ENCODE measurements around the gene METRN.
"Not testable (repeated sequence)": the region's sequence is repeated elsewhere in the genome, so short reads cannot be mapped to it uniquely, and the experiment has no call there.

The METRN gene

DNA sequence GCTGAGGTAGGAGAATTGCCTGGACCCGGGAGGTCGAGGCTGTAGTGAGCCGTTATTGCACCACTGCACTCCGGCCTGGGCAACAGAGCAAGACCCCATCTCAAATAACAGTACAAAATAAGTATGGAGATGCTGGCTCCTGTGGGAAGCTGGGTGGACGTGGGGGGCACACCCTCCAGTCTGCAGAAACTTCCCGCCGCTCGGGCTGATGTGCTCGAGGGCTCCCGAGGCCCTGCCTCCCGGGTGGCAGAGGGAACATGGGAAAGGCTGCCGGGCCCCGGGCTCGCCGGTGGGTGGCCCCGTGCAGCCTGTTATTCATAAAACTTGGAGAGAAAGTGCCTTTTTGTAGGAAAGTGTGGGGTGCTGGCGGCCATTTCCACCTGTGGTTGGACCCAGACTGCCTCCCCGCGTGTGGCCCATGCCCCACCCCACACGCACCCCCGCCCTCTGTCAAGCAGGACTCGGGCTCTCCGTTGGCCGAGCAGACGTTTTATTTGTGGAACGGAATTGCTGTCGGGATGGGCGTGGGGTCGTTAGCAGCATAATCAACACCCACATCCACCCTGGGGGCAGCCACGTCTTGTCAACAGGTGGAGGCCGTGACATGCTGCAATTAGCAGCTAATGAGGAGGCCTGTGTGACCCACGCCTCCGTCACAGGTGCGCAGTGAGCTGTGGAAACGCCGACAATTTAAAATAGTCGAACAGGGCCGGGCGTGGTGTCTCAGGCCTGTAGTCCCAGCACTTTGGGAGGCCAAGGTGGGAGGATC lies 33.2 kb downstream of the METRN start:
- DNase-seq (ENCODE audit: low read depth): no peak
- TF ChIP-seq, protein P1, sequence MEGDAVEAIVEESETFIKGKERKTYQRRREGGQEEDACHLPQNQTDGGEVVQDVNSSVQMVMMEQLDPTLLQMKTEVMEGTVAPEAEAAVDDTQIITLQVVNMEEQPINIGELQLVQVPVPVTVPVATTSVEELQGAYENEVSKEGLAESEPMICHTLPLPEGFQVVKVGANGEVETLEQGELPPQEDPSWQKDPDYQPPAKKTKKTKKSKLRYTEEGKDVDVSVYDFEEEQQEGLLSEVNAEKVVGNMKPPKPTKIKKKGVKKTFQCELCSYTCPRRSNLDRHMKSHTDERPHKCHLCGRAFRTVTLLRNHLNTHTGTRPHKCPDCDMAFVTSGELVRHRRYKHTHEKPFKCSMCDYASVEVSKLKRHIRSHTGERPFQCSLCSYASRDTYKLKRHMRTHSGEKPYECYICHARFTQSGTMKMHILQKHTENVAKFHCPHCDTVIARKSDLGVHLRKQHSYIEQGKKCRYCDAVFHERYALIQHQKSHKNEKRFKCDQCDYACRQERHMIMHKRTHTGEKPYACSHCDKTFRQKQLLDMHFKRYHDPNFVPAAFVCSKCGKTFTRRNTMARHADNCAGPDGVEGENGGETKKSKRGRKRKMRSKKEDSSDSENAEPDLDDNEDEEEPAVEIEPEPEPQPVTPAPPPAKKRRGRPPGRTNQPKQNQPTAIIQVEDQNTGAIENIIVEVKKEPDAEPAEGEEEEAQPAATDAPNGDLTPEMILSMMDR (conservative IDR thresholded peaks at IDR 0.05; ENCODE audit: control insufficient read depth, insufficient read depth, low read depth, low read length): no peak
- H3K4me3 ChIP-seq (ENCODE audit: control insufficient read depth, low read depth, low read length): no peak overlapping the region

DNA sequence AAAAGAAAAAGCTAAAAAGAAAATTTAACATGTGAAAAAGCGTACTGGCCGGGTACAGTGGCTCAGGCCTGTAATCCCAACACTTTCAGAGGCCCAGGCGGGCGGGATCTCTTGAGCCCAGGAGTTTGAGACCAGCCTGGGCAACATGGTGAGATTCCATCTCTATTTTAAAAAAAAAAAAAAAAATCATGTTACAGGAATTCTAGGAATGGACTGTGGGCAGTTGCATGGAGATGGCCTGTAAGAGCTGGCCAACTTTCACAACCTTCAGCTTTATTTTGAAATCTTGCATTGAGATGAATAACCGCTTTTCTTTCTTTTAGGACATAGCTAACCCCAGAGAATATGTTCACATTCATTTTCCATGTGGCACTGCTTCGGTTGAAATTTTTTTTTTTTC lies 34.1 kb downstream of the METRN start:
- TF ChIP-seq, protein P1 (conservative IDR thresholded peaks at IDR 0.05; ENCODE audit: control insufficient read depth, insufficient read depth, low read depth, low read length): no peak
- DNase-seq (ENCODE audit: low read depth): peak; percentile 67
- H3K4me3 ChIP-seq (ENCODE audit: control insufficient read depth, low read depth, low read length): no peak overlapping the region

DNA sequence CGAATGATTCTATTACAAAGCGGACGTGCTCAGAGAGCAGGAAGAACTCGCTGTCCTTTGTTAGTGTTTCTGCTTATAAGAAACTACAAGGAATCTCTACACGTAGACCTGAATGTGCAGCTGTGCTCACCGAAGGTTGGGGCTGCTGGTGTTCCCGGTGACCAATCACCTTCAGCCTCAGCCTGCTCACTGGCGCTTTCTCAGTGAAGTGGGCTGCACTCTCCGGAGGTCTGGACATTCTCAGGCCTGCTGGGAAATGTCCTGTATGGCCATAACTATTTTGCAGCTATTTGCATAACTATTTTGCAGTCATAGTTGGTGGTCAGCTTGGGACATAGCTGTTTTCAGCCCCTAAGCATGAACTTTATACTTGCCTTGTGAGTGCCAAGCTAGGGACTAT lies 35.6 kb downstream of the METRN start:
- TF ChIP-seq, protein P1 (conservative IDR thresholded peaks at IDR 0.05; ENCODE audit: control insufficient read depth, insufficient read depth, low read depth, low read length): no peak
- DNase-seq (ENCODE audit: low read depth): no peak
- no peak overlapping the region for H3K4me3 ChIP-seq (ENCODE audit: control insufficient read depth, low read depth, low read length)

DNA sequence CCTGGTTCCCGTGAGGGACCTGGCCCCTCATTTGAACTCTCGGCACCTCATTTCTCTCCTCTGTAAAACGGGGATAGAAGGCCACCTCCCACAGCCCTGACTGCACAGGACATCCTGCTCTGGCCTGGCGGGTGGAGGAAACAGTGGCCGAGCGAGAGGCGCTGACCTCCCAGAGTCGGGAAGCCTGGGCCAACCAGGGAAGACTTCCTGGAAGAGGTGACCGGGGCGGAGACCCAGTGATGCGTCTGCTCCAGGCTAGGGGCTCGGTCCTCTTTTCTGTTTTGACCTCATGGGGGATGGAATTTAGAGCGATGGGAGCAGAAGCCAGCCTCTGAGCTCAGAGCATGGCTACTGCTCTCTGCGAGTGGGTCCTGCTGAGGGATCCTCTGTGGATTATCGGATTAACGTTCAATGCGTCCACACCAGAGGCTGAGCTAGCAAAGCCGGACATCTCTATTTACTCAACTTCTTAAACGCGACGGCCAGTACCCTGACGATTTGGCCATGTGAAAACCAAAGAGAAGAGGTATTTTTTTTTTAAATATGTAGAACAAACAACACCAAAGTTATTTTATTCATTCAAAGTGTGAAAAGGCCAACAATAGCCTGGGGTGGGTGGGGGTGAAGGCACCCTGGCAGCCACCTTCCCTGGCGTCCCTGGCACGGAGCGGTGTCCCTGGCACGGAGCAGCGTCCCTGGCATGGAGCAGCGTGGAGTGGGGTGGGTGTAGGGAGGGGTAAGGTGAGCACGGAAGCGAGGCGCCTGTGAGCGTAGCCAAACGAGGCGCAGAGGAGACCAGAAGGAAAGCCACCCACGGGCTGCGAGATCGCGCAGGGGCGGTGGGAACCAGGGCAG lies 36.5 kb downstream of the METRN start:
- no peak for DNase-seq (ENCODE audit: low read depth)

DNA sequence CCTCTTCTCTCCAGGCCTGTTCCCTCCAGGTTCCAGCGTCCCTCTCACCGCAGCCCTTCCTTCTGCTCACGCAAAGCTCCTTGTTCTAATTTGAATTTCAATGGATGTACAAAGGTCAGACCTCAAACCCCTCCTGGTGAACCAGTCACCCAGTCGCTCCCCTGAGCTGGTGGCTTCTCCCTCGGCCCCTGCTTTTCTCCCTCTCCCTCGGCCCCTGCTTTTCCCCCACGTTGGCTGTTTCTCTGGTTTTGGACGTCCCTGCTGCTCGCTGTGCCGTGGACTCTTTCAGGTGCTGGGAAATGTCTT lies 37.0 kb downstream of the METRN start:
- TF ChIP-seq, protein P1 (conservative IDR thresholded peaks at IDR 0.05; ENCODE audit: control insufficient read depth, insufficient read depth, low read depth, low read length): no peak
- DNase-seq (ENCODE audit: low read depth): no peak
- no peak overlapping the region for H3K4me3 ChIP-seq (ENCODE audit: control insufficient read depth, low read depth, low read length)

More for the DNA sequence above, 36.5 kb downstream of the METRN start:
- TF ChIP-seq, protein P1 (conservative IDR thresholded peaks at IDR 0.05; ENCODE audit: control insufficient read depth, insufficient read depth, low read depth, low read length): no peak
- no peak overlapping the region for H3K4me3 ChIP-seq (ENCODE audit: control insufficient read depth, low read depth, low read length)

DNA sequence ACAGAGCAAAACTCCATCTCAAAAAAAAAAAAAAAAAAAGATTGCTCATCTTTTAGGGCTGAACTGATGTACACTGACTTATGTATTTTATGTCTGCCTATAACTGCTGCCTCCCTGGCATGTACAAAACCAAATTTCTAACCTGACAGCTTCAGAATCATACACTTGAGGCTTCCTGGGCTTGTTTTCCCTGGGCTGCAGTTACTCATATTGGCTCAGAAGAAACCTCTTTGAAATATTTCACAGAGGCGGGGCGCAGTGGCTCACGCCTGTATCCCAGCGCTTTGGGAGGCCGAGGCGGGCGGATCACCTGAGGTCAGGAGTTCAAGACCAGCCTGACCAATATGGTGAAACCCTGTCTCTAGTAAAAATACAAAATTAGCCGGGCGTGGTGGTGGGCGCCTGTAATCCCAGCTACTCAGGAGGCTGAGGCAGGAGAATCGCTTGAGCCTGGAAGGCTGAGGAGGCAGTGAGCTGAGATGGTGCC lies 39.2 kb downstream of the METRN start:
- DNase-seq (ENCODE audit: low read depth); H3K4me3 ChIP-seq (ENCODE audit: control insufficient read depth, low read depth, low read length): not testable (repeated sequence)

DNA sequence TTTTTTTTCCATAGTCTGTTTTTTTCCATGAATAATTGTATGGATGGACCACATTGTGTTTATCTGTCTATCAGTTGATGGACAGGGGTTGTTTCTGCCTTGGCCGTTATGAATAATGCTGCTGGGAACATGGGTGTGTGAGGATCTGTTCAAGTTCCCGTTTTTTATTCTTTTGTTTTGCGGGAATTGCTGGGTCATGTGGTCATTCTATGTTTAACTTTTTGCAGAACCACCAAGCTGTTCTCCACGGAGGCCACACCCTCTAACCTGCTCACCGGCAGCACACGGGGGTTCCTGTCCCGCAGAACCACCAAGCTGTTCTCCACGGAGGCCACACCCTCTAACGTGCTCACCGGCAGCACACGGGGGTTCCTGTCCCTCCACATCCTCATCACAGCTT lies 39.7 kb downstream of the METRN start:
- TF ChIP-seq, protein P1 (conservative IDR thresholded peaks at IDR 0.05; ENCODE audit: control insufficient read depth, insufficient read depth, low read depth, low read length): no peak
- no peak overlapping the region for H3K4me3 ChIP-seq (ENCODE audit: control insufficient read depth, low read depth, low read length)
- no peak for DNase-seq (ENCODE audit: low read depth)
